ENCODE results near the gene RNF4.
"Not testable (repeated sequence)": the region's sequence is repeated elsewhere in the genome, so short reads cannot be mapped to it uniquely, and the experiment has no call there.

RNF4 gene

DNA sequence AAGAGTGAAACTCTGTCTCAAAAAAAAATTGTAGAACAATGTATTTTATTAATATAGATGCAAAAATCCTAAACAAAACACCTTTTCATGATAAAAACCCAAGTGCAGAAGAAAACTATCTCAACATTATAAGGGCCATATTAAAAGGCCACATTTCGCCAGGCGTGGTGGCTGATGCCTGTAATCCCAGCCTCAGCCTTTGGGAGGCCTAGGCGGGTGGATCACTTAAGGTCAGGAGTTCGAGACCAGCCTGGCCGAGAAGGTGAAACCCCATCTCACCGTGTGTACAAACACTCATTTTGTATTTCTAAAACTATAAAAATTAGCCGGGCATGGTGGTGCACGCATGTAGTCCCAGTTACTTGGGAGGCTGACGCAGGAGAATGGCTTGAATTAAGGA lies 57.7 kb downstream of the RNF4 start:
- no peak for DNase-seq (ENCODE audit: low read depth, low spot score)

DNA sequence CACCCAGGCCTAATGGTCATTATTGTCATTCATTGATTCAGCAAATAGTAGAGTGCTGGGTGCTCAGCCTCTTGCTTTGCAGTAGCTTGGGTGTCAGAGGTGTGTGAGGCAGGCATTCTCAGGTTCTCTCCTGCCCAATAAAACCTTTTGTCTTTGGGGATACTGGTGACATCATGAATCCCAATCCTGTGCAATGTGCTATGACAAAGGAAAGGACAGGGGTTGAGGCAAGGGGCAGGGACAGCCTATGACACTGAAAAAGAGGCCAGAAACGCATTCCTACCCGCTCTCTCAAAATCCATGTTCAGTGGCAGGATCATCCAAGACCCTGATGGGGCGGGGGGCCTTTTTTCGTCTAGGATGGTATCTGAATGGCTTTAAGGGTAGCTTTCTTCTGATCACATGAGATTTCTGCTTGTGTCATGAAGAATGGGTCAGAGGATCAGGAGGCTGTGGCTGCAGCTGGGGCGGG lies 66.0 kb downstream of the RNF4 start:
- DNase-seq (ENCODE audit: low read depth, low spot score): no peak

DNA sequence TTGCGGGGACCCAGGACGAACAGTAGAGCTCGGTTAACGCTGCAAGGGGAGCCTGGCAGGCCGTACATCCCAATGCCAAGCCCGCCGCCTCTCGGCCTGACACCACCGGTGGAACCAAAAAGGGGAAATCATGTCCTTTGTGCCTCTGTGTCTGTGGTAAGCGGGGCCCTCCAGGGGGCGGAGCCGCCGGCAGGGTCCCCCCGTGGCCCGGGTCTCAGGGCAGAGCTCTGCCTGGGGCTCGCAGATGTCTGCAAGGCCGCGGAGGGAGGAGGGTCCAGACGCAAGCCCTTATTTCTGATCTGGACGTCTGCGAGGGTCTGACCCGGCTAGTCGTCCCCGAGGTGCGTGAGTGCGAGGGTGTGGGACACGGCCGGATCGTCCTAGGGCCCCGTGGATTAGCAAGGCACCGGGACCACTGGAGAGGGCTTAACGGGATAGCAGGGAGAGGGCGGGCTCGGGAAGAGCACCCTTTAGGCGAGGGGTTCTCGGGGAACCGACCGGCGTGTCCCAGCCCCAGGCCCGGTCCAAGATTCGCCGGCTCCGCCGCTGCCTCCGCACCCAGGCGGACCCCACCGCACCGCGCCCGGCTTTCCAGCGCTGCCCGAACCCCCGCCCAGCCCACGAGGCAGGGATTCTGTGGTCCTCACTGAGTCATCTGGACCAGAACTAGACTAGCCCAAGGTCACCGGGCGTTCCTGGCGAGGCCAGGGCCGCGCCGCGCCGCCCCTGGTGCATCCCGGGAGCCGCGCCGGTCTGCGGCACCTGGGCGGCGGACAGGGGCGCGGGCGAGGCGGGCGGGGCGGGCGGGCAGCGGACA lies 66.7 kb downstream of the RNF4 start:
- no peak for DNase-seq (ENCODE audit: low read depth, low spot score)

DNA sequence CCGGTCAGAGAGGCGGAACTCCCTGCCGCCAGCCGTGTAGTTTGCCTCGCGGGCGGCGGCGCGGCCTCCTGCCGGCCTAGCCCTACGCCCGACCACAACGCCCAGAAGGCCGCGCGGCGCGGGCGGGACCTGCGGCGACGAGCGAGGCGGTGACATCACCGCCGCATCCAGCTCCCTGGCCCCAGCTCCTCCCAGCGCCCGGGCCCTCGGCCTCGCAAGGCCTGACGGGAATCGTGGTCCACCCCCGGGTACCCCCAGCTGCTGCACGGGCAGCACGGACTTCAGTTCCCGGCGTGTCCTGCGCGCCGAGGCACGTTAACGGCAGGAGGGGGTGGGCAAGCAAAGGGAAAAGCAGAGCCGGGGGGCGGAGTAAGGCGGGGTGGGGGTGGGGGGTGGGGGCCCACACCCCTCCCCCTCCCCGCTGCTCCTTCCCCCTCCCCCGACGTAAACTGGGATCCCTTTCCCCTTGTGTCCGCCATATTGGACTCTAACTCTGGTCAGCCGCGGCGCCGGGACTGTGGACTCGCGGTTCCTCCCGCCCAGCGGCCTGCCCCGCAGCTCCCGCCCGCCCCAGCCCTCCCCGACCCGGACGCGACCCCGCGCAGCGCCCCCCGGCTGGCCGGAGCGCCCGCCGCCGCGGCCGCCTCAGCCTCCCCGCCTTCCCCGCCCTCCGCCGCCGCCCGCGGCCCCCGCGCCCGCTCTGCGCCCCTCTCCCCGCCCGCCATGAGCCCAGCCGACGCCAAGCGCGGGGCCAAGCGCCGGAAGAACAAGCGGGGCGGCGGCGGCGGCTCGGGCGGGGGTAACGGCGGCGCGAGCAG lies 67.5 kb downstream of the RNF4 start, which contains the start of gene FAM193A:
TSS of gene FAM193A (plus strand) at position 455 of the 818 bp plus-strand sequence. CDS start at position 724, 269 bp downstream.
- DNase-seq (ENCODE audit: low read depth, low spot score): peak; percentile 99

DNA sequence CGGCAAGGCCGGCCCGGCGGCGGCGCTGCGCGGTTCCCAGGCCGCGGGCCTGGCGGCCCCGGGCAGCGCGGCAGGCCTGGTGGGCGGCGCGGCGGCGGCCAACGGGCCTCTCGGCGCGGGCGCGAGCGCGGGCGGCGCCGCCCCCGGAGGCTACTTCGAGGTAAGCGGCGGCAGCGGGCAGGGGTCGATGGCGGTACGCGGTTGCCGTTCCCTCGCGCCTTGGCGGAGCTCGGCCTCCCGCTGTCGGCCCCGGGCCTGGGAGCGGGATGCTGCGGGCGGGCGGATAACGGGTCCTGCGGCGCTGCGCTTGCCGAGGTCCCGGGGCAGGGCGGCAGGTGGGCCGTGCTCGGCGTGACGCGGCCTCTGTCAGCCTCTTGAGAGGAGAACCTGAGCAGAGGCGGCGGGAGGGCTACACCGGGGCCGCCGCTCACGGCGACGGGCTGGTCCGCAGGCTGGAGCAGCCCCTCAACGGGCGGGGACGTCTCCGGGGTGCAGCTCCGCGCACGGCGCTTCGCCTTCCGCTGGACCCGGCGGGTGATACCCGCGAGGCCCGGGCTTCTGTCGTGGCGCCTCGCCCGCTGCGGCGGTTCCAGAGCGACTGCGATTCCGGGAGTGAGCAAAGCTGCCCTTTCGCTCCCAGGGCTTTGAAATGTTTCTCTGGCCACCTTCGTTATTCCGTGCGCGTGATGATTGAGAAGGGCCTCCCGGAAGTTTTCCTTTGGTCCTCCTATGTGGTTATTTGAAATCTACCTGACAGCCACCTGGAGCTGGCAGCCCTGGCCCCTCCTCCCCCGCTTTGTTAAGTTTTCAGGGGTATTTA lies 68.3 kb downstream of the RNF4 start:
- DNase-seq (ENCODE audit: low read depth, low spot score): no peak

DNA sequence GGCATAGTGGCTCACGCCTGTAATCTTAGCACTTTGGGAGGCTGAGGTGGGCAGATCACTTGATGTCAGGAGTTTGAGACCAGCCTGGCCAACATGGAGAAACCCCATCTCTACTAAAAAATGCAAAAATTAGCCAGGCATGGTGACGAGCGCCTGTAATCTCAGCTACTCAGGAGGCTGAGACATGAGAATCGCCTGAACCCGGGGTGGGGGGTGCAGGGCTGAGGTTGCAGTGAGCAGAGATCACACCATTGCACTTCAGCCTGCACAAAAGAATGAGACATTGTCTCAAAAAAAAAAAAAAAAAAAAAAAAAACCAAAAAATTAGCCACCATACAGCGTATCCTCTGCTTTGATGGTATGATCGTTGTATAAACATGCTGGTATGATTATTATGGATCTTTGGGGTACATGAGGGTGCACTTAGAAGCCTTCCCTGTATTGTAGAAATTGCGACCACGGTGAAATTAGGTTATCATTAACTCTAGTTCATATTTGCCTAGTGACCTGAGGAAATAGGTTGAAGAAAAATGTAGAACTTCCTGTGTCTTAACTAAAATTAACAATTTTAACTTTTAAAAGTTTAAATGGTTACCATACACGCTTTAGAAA lies 74.8 kb downstream of the RNF4 start:
- not testable (repeated sequence) for DNase-seq (ENCODE audit: low read depth, low spot score)

DNA sequence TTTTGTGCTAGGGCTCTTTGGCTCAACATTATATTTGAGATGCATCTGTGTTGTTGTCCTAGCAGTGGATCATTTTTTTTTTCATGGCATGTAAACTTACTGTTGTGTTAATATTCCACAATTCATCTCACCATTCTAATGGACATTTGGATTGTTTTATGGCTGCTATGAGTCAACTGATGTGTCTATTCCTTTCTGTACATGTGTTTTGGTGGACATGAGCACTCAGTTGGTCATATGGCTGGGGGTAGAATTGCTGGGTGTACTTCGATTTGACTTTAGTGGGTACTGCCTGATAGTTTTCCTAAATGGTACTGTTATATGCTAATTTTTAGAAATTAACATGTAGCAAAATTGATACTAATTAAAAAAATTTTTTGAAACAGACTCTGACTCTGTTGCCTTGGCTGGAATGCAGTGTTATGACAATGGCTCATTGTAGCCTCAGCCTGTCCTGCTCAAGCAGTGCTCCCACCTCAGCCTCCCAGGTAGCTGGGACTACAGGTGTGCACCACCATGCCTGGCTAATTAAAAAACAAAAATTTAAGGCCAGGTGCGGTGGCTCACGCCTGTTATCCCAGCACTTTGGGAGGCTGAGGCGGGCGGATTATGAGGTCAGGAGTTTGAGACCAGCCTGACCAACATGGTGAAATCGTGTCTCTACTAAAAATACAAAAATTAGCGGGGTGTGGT lies 76.6 kb downstream of the RNF4 start:
- no peak for DNase-seq (ENCODE audit: low read depth, low spot score)

DNA sequence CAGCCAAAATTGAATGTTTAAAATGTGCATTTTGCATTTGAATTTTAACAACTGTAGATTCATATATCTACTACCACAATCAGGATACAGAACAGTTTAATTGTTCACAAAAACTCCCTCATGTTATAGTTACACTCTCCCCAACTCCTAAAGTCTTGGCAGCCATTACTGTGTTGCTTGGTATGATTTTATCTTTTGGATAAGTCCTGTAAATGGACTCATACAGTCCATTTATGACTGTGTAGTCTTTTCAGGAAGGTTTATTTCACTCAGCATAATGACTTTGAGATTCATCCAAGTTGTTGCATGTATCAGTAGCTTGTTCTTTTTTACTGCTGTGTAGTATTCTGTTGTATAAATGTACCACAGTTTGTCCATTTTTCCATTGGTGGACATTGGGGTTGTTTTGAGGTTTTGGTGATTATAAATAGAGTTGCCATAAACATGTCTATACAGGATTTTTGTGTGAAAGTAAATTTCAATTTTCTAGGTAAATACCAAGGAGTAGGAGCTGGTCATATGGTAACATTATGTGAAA lies 77.4 kb downstream of the RNF4 start:
- DNase-seq (ENCODE audit: low read depth, low spot score): no peak

DNA sequence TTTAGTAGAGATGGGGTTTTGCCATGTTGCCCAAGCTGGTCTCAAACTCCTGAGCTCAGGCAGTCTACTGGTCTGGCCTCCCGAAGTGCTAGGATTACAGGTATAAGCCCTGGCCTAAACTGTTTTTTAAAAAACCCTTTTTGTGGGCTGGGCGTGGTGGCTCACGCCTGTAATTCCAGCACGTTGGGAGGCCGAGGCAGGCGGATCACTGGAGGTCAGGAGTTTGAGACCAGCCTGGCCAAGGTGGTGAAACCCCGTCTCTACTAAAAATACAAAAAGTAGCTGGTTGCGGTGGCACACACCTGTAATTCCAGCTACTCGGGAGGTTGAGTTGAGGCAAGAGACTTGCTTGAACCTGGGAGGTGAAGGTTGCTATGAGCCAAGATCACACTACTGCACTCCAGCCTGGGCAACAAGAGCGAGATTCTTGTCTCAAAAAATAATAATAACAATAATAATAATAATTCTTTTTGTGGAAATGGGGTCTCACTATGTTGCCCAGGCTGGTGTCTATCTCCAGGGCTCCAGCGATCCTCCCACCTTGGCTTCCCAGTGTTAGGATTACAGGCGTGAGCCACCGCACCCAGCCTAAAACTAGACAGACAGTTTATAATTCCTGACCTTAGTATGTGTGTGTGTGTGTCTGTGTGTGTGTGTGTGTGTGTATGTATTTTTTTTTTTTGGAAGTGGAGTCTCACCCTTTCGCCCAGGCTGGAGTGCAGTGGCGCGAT lies 78.2 kb downstream of the RNF4 start:
- DNase-seq (ENCODE audit: low read depth, low spot score): not testable (repeated sequence)

DNA sequence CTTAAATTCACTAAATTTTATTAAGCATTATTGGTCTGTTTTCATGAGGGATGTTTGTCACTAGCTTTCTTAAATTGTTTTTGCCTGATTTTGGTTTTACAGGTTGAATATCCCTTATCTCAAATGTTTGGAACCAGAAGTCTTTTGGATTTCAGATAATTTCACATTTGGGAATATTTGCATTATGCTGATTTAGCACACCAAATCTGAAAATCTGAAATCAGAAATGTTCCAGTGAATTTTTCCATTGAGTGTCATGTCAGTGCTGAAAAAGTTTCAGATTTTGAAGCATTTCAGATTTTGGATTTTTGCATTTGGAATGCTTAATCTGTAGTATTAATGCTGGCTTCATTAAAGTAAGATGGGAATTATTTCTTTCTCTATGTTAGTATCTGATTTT lies 82.2 kb downstream of the RNF4 start:
- no peak for DNase-seq (ENCODE audit: low read depth, low spot score)

DNA sequence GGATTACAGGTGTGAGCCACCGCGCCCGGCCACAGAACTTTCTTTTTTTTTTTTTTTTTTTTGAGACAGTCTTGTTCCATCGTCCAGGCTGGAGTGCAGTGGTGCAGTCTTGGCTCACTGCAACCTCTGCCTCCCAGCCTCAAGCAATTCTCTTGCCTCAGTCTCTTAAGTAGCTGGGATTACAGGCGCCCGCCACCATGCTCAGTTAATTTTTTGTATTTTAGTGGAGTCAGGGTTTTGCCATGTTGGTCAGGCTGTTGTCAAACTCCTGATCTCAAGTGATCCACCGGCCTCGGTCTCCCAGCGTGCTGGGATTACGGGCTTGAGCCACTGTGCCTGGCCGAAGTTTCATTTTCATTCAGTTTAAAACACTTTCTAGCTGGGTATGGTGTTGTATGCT lies 83.9 kb downstream of the RNF4 start:
- DNase-seq (ENCODE audit: low read depth, low spot score): no peak

DNA sequence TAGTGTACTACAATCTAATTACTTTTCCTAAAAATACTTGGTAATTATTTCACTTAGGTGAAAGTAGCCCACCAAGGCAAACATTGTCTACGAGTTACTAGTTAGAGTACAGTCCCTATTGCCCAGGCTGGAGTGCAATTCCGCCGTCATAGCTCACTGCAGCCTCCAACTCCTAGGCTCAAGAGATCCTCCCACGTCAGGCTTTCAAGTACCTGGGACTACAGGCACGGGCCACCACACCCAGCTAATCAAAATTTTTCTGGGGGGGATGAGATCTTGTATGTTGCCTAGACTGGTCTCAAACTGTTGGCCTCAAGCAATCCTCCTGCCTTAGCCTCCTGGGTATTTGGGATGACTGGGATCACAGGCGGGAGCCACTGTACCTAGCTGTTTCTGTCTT lies 89.4 kb downstream of the RNF4 start:
- no peak for DNase-seq (ENCODE audit: low read depth, low spot score)

DNA sequence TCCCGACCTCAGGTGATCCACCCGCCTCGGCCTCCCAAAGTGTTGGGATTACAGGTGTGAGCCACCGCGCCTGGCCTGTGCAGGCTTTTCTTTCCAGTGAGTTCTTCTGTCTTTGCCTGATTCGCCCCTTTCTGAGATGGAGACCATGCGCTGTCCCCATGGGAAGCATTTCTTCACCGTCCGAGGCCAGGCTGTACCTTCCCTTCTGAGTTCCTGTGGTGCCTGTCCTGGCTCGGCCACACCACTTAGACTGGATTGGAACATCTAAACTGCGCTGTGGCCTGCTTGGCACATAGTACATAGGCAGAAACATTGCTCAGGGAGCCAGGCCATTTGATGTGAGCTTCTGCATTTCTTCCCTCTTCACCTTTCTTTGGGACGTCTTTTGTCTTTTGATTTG lies 91.3 kb downstream of the RNF4 start:
- no peak for DNase-seq (ENCODE audit: low read depth, low spot score)

Measured in brain pericyte (primary cell).